Measurements from ENCODE around the gene BMP7.

BMP7 gene

DNA sequence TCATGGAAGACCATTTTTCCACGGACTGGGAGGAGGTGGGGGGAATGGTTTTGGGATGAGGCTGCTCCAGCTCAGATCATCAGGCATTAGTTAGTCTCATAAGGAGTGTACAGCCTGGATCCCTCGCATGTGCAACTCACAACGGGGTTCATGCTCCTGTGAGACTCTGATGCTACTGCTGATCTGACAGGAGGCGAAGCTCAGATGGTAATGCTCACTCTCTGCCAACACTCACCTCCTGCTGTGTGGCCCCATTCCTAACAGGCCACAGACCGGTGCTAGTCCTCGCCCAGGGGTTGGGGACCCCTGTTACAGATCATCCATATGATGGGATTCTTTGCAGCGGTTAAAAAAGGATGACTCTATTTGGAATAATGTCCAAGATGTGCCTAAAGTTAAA is 27.6 kb upstream of the BMP7 start:
- no peak for TF ChIP-seq GATA2 (IDR thresholded peaks at IDR 0.05; ENCODE audit: low read depth, low read length)
- TF ChIP-seq GATA3 (IDR thresholded peaks at IDR 0.05; ENCODE audit: low read depth, low read length) = no peak

DNA sequence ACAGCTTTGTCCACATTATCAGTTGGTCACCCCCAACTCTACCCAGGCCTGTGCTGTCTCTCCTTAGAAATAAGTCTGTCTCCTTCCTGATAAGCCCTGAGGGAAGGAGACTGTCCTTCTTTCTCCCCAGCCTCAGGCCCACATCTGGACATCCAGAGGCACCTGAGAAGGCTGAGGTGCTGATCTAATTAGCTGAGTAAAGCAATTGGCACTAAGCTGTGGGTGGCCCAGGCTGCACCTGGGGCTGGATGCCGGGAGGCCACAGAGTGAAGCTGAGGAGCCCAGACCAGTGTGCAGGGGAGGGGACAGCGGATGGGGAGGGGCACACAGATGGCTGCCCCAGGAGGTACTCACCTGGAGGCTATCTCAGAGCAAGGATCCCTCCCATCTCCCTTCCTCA is 26.2 kb upstream of the BMP7 start:
- no peak for TF ChIP-seq GATA3 (IDR thresholded peaks at IDR 0.05; ENCODE audit: low read depth, low read length)
- TF ChIP-seq GATA2 (IDR thresholded peaks at IDR 0.05; ENCODE audit: low read depth, low read length) = no peak

DNA sequence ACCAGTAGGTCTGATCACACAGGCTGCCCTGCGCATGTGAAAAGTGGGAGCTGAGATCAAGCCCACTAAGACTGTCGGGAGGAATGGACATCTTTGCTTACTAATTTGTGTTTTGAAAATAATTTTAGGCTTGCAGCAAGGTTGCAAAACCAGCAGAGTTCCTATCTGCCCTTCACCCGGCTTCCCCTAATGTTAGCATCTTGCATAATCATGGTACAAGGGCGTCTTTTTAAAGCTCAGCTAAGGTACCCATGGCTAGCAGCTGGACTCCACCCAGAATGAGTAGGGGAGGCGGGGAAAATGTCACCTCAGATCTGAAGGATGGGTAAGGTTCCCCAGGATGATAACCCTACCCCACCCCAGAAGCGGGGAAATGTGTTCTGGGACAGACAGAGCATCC is 25.3 kb upstream of the BMP7 start:
- TF ChIP-seq GATA2 (IDR thresholded peaks at IDR 0.05; ENCODE audit: low read depth, low read length) (no peak), GATA3 (IDR thresholded peaks at IDR 0.05; ENCODE audit: low read depth, low read length) (no peak)

DNA sequence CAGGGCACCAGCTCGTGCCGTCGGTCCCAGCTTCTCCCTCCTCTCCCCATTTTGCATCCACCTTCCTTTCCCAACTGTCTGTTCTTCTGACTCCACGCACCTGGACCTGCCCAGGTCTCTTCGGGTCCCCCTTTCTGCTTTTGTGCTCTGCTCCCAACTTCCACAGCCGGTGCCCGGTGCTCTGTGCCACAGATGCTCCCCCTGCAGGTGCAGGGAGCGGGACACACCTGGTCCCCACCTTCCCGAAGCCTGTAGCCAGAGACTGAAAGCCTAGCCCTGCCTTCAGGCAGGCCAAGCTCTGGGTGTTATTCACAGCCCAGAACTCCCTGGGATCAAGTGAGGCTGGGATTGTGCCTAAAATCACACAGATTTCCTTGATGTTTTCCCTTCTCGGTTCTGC is 24.6 kb upstream of the BMP7 start:
- no peak for TF ChIP-seq GATA3 (IDR thresholded peaks at IDR 0.05; ENCODE audit: low read depth, low read length)
- no peak for TF ChIP-seq GATA2 (IDR thresholded peaks at IDR 0.05; ENCODE audit: low read depth, low read length)

DNA sequence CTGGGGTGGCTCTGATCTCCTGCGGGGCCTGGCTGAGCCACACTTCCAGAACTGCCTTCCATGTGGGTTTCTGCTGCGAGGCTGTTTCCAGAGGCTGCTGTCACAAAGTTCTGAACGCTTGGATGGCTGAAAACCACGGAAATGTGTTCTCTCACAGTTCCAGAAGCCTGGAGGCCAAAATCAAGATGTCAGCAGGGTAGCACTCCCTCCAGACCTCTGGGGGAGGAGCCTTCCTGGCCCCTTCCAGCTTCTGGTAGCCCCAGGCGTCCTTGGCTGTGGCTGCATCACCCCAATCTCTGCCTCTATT is 23.7 kb upstream of the BMP7 start:
- TF ChIP-seq GATA2 (IDR thresholded peaks at IDR 0.05; ENCODE audit: low read depth, low read length) (no peak), GATA3 (IDR thresholded peaks at IDR 0.05; ENCODE audit: low read depth, low read length) (no peak)

DNA sequence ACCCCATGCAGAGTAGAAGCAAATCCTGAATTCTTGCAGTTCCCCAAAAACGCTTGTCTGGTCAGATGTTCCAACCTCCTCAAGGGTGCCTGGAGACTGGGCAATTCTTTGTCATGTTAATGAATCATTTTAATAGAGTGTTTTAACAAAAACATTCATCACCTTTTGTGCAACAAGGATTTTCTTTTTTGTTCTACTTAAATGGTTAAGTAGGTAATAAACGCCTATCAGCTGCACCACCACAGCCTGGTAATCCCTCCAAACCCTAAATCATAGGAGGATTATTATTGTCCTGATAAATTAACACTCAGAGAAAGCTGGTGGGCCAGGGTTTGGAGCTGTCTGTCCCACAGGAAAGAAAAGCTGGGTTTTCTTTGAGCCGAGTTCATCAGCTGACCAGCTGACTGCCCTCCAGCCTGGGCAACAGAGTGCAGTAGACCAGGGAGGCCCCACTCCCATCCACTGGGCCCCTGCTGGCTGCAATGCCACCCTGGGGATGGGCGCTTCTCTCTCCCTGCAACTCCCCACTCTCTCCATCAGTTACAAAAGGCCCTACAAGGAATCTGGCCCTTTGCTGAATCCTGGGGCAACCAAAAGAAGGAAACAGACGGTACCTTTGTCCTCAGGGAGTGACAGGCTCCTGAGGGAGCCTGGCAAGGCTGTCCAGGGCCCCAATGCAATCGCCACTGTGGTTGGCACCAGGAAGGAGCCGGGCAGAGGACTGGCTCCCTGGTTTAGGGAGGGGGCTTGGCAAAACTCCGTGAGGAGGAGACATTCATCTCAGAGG is 23.1 kb upstream of the BMP7 start:
- TF ChIP-seq GATA2 (IDR thresholded peaks at IDR 0.05; ENCODE audit: low read depth, low read length) (no peak), GATA3 (IDR thresholded peaks at IDR 0.05; ENCODE audit: low read depth, low read length) (no peak)

DNA sequence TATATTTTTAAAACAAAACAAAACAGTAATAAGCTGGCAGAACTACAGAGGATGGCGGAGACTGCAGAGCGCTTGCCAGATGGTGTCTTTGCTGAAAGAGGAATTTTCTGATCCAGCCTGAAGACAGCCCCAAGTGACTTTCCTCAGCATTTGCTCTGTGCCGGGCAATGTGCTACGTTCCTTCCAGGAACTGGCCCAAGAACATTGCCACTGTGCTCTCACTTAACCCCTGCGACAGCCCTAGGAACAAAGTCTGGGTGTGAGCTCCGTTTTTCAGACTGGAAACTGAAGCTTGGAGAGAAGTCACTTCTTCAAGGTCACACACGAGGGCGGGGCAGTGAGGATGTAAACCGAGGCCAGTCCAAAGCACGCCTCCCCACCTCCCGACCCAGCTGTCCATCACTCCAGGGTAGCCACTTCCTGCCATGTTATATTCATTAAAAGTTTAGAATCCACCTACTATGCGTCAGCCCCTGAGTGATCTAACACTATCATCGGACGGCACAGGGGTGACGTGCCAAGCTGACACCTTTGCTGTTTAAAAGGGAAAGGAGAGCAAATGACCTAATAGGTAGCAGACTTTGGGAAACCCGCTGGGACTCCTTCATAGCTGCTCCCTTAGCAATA is 22.3 kb upstream of the BMP7 start:
- no peak for TF ChIP-seq GATA2 (IDR thresholded peaks at IDR 0.05; ENCODE audit: low read depth, low read length)
- TF ChIP-seq GATA3 (IDR thresholded peaks at IDR 0.05; ENCODE audit: low read depth, low read length) = no peak

DNA sequence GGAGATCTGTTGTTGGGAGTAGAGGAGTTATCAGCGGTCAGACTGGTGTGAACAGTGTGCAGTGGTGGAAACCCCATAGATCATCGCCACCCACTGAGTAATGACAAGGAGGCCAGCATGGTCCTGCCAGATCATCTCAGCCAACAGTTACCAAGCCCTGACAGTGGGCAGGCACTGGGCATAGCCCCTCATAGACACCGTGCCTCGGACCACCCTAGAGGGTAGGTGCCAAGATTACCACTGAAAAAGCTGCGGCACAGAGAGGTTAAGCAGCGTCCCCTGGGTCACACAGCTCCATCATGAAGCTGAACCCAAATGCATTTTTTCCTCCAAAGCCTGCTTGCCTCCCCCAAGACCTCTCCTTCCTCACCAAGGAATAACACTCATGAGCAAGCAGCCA is 21.5 kb upstream of the BMP7 start:
- TF ChIP-seq GATA3 (IDR thresholded peaks at IDR 0.05; ENCODE audit: low read depth, low read length) = no peak
- no peak for TF ChIP-seq GATA2 (IDR thresholded peaks at IDR 0.05; ENCODE audit: low read depth, low read length)

DNA sequence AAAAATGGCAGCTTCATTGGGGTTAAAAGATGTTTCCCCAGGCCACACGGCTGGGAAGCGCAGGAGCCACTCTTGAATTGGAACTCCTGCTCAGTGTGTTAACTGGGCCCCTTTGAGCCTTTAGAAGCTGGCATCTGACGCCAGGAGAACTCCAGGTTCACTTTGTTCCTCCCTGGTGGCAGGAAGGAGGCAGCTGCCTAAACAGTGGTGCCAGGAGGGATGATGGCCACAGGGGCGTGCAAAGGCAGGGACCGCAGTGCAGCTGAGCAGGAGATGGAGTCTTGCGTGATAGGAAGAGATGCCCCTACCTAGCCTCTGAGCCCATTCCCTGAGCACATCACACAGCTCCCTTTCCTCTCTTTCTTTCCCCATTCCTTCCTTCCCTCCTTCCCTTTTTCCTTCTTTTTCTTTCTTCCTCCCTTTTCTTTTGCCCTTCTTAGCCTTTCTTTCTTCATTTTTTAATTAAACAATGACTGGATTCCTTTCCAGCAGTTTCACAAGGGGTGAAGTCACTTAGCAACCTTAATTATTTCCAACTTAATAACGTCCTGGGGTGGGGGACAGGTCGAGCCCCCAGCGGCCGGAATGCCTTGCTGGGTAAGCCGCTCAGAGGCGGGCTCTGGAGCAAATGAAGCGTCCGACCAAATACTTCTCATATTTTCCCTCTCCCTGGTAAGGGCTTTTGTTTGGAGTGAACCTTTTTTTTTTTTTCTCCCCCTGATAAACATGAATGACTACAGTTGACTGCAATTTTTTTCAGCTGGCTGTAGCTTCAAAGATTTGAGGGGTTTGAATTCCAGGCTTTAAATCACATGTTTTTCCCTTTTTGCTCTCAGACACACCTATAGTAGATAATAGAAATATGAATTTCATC is 20.8 kb upstream of the BMP7 start:
- TF ChIP-seq GATA2 (IDR thresholded peaks at IDR 0.05; ENCODE audit: low read depth, low read length) (no peak), GATA3 (IDR thresholded peaks at IDR 0.05; ENCODE audit: low read depth, low read length) (no peak)

DNA sequence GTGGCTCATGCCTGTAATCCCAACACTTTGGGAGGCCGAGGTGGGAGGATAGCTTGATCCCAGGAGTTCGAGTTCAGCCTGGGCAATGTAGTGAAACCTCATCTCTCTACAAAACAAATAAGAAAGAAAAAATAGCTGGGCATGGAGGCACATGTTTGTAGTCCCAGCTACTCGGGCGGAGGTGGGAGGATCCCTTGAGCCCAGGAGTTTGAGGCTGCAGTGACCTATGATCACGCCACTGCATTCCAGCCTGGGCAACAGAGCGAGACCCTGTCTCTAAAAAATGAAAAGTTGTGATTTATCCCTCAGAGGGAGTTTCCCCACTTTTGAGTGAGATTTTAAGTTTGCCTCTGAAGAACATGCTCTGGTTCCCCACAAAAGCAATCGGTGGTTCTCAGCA is 17.4 kb upstream of the BMP7 start:
- TF ChIP-seq GATA3 (IDR thresholded peaks at IDR 0.05; ENCODE audit: low read depth, low read length) (no peak), GATA2 (IDR thresholded peaks at IDR 0.05; ENCODE audit: low read depth, low read length) (no peak)

DNA sequence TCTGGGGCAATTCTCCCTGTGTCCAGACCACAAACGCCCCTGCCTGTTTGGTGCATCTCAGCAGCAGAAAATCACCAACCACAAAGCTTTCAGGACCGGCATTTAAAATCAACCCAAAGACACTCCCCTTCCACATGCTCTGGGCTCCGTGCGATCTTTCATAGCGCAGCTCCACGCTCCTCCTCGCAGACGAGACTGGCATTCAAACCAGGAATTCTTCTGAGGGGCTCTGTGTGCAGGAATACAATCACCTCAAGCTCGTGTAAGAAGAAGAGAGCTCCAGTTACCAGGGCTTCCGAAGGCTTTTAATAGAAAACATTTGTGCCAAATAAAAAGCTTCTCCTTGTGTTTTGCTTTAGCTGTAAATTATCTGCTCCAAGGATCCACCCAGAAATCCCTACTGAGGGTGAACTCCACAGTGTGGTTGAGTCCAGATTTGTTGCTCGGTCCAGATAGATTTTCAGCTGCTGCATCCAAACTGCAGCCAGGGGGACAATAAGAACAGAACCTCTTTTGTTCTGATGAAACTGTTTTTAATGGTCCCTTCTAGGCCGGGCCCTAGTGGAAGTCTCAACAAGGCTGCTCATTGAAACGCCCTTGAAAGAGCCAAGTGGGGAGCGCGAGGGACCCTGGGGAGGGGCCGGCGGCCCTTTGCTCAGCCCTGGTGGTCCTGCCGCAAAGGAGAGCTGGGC is 16.4 kb upstream of the BMP7 start:
- TF ChIP-seq GATA2 (IDR thresholded peaks at IDR 0.05; ENCODE audit: low read depth, low read length) = no peak
- TF ChIP-seq GATA3 (IDR thresholded peaks at IDR 0.05; ENCODE audit: low read depth, low read length) = no peak

DNA sequence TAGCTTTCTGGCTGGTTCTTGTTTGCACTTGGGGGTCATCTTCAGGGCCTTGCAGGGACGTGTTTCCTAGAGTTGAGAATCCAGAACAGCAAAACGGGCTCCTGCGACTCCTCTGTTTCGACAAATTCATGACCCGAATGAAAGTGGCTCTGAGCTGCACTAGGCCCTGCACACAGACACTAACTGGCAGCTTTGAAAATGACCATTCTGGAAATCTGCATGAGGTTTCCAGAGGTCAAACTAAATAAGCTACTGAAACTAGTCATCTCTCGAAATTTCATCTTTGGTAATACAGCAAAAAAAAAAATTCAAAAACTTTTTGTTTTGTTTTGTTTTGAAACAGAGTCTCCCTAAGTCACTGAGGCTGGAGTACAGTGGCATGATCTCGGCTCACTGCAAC is 15.5 kb upstream of the BMP7 start:
- TF ChIP-seq GATA3 (IDR thresholded peaks at IDR 0.05; ENCODE audit: low read depth, low read length) = no peak
- TF ChIP-seq GATA2 (IDR thresholded peaks at IDR 0.05; ENCODE audit: low read depth, low read length) = no peak

DNA sequence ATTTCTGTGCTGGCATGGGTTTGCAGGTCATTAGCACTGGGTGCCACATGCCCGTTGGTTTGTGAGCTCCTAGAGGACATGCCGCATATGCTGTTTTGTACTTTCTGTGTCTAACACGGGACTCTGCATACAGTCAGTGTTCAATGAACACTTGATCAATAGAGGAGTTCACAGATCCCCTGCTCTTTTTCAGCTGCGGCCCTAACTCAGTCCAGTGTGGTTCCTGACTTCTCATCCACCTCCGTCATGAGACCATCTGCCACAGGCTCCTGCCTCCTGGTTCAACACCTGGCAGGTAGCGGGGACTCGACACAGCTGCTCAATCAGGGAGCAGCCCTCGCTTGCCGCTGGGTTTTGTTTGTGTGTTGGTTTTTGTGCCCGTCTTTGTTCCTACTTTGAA is 13.8 kb upstream of the BMP7 start:
- TF ChIP-seq GATA2 (IDR thresholded peaks at IDR 0.05; ENCODE audit: low read depth, low read length) (no peak), GATA3 (IDR thresholded peaks at IDR 0.05; ENCODE audit: low read depth, low read length) (no peak)

DNA sequence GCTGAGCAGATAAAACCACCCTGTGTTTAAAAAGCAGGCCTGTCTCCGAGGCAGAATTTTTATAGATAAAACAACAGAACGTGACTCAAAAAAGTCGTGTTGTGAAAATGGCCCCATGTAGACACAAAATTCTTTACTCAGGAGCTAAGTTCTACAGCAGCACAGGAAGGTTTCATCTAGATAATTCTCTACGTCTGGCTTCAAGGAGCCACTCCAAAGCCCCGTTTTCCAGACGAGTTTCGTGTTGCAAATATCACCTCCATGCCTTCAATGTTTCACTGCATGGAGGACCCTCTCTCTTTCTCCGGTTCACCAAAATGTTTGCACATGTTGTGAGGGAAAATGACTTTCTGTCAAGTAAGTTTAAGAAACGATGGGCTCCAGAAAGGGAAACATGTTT is 12.0 kb upstream of the BMP7 start:
- TF ChIP-seq GATA2 (IDR thresholded peaks at IDR 0.05; ENCODE audit: low read depth, low read length) (no peak), GATA3 (IDR thresholded peaks at IDR 0.05; ENCODE audit: low read depth, low read length) (no peak)

Data from SH-SY5Y (cell line).